Calu3 (cell line): ENCODE measurements around the gene AR. TPM values are rescaled to one million over a fixed set of nuclear protein-coding genes. Genes with fewer than 3 reads are reported as not detected.

Experiments used
- BruUV-seq: library from RNA; stranded (reverse); fragments of 400-500 nt; replicated peaks from 2 replicates; lab custom pipeline; 2021; lab: Mats Ljungman, UMichigan
- CTCF ChIA-PET: fragments of 300-600 bp; sonication (Branson Sonifier 250); formaldehyde crosslinking; loops from one replicate; lab custom pipeline; 2022; ENCODE audit warnings: antibody characterized with exemption; lab: Charles Lee
- DNase-seq: peaks from one replicate; pipeline ENCODE4 v3.0.0; 2022
- H3K27ac Mint-ChIP-seq: one replicate; pipeline ENCODE4 v1.8.0; 2022; ENCODE audit warnings: mixed read lengths; ENCODE audit not compliant: unreplicated experiment
- H3K27me3 Mint-ChIP-seq: one replicate; pipeline ENCODE4 v1.8.0; 2022; ENCODE audit warnings: mixed read lengths; ENCODE audit not compliant: unreplicated experiment
- H3K36me3 Mint-ChIP-seq: one replicate; pipeline ENCODE4 v1.8.0; 2022; ENCODE audit warnings: mild to moderate bottlenecking, moderate library complexity, mixed read lengths; ENCODE audit not compliant: insufficient read depth, unreplicated experiment
- H3K4me1 Mint-ChIP-seq: one replicate; pipeline ENCODE4 v1.8.0; 2022; ENCODE audit warnings: mild to moderate bottlenecking, low read depth, mixed read lengths; ENCODE audit not compliant: unreplicated experiment
- H3K4me3 Mint-ChIP-seq: one replicate; pipeline ENCODE4 v1.8.0; 2022; ENCODE audit warnings: mild to moderate bottlenecking, low read depth, moderate library complexity, mixed read lengths; ENCODE audit not compliant: unreplicated experiment
- H3K9me3 Mint-ChIP-seq: one replicate; pipeline ENCODE4 v1.8.0; 2022; ENCODE audit warnings: low read depth, mixed read lengths; ENCODE audit not compliant: unreplicated experiment
- CTCF ChIP-seq: fragments of 200-600 bp; IDR thresholded peaks from one replicate; pipeline ENCODE4 v1.8.0; 2022; ENCODE audit warnings: antibody characterized with exemption; ENCODE audit not compliant: unreplicated experiment
- intact Hi-C: fragments of 100-400 bp; cut with micrococcal nuclease; formaldehyde crosslinking; loops from one replicate; pipeline ENCODE4 v1.10.0; 2022; ENCODE audit not compliant: unreplicated experiment
- total RNA-seq: library from RNA; stranded (reverse); gene quantifications from 2 replicates; pipeline ENCODE4 v1.2.3, GENCODE V29; 2022

The AR gene
- total RNA-seq, 1 experiment from 2014 or later: 0.83 TPM

- no peaks in the 10 kb centered on the region for H3K27me3 Mint-ChIP-seq
- TF ChIP-seq CTCF: no peak
- no peak overlapping the region for H3K4me3 Mint-ChIP-seq
- no peak for DNase-seq
- H3K36me3 Mint-ChIP-seq: no peaks in the 10 kb centered on the region
- H3K4me1 Mint-ChIP-seq: no peaks in the 10 kb centered on the region
- peaks cover 2% of the 10 kb centered on the region for H3K9me3 Mint-ChIP-seq
- H3K27ac Mint-ChIP-seq: no peak overlapping the region
- CTCF ChIA-PET: no interaction called here
- intact Hi-C loops: no loop called here
- BruUV-seq: no TSS peak
Measured at GRCh38 chrX:67612231-67612630, 68.4 kb downstream of the AR start.

- intact Hi-C loops: no loop called here
- Mint-ChIP-seq H3K36me3 (no peaks in the 10 kb centered on the region), H3K27ac (no peak overlapping the region), H3K27me3 (no peaks in the 10 kb centered on the region), H3K4me3 (no peak overlapping the region), H3K9me3 (peaks cover 2% of the 10 kb centered on the region), H3K4me1 (peaks cover 7% of the 10 kb centered on the region)
- CTCF ChIA-PET: no interaction called here
- TF ChIP-seq CTCF: no peak
- no TSS peak for BruUV-seq
- DNase-seq: no peak
Measured at GRCh38 chrX:67613366-67613765, 69.5 kb downstream of the AR start.

- intact Hi-C loops: no loop called here
- CTCF ChIA-PET: no interaction called here
- no peak for TF ChIP-seq CTCF
- Mint-ChIP-seq H3K36me3 (peaks cover under 1% of the 10 kb centered on the region), H3K4me1 (peaks cover 14% of the 10 kb centered on the region), H3K4me3 (no peak overlapping the region), H3K27me3 (no peaks in the 10 kb centered on the region), H3K27ac (no peak overlapping the region), H3K9me3 (peaks cover 2% of the 10 kb centered on the region)
- no peak for DNase-seq
- BruUV-seq: no TSS peak
Measured at GRCh38 chrX:67613996-67614395, 70.2 kb downstream of the AR start.

- intact Hi-C loops: no loop called here
- Mint-ChIP-seq H3K27ac (no peak overlapping the region), H3K4me1 (peaks cover 18% of the 10 kb centered on the region), H3K27me3 (no peaks in the 10 kb centered on the region), H3K9me3 (peaks cover 2% of the 10 kb centered on the region), H3K4me3 (no peak overlapping the region), H3K36me3 (peaks cover 4% of the 10 kb centered on the region)
- CTCF ChIA-PET: no interaction called here
- TF ChIP-seq CTCF: no peak
- no TSS peak for BruUV-seq
- DNase-seq: no peak
Measured at GRCh38 chrX:67614423-67614822, 70.6 kb downstream of the AR start.
